SKM-1 (cell line): ENCODE measurements around the gene AKT1.
"Not testable (repeated sequence)": the region's sequence is repeated elsewhere in the genome, so short reads cannot be mapped to it uniquely, and the experiment has no call there.

Experiments
- DNase-seq: peaks from one replicate; lab custom pipeline; 2025; ENCODE audit not compliant: unreplicated experiment; lab: John Stamatoyannopoulos, UW

AKT1 gene

GRCh38 chr14:104819361-104819781 is 23.8 kb upstream of the AKT1 start:
- DNase-seq: no peak

- no peak for DNase-seq
Observed at GRCh38 chr14:104818714-104819161, 23.2 kb upstream of the AKT1 start.

- no peak for DNase-seq
Observed at GRCh38 chr14:104817930-104818713, 22.6 kb upstream of the AKT1 start.

GRCh38 chr14:104816616-104816884 is 21.0 kb upstream of the AKT1 start:
- DNase-seq: no peak

GRCh38 chr14:104814701-104815100 is 19.2 kb upstream of the AKT1 start:
- not testable (repeated sequence) for DNase-seq

- no peak for DNase-seq
Observed at GRCh38 chr14:104813286-104813685, 17.7 kb upstream of the AKT1 start.

- DNase-seq: no peak
Observed at GRCh38 chr14:104810316-104810715, 14.8 kb upstream of the AKT1 start.

- DNase-seq: no peak
Observed at GRCh38 chr14:104808456-104808855, 12.9 kb upstream of the AKT1 start.

GRCh38 chr14:104806625-104807465 is 11.3 kb upstream of the AKT1 start:
- no peak for DNase-seq

- DNase-seq: no peak
Observed at GRCh38 chr14:104805941-104806624, 10.5 kb upstream of the AKT1 start.

- DNase-seq: no peak
Observed at GRCh38 chr14:104805326-104805678, 9.8 kb upstream of the AKT1 start.

GRCh38 chr14:104804481-104805325 is 9.2 kb upstream of the AKT1 start:
- DNase-seq: no peak

GRCh38 chr14:104803912-104804410 is 8.4 kb upstream of the AKT1 start:
- no peak for DNase-seq

GRCh38 chr14:104803280-104803911 is 7.8 kb upstream of the AKT1 start:
- DNase-seq: no peak

GRCh38 chr14:104802394-104803184 is 7.0 kb upstream of the AKT1 start:
- no peak for DNase-seq

- no peak for DNase-seq
Observed at GRCh38 chr14:104801520-104802393, 6.2 kb upstream of the AKT1 start.

GRCh38 chr14:104800771-104801519 is 5.4 kb upstream of the AKT1 start, which contains the start of gene ZBTB42:
ZBTB42 (plus strand) TSS chr14:104801101; CDS start chr14:104801198, 97 bp downstream.
- DNase-seq: no peak
